Neuronal stem cell (in vitro differentiated cells): ENCODE results near the gene APOL3.
"Not testable (repeated sequence)": the region's sequence is repeated elsewhere in the genome, so short reads cannot be mapped to it uniquely, and the experiment has no call there.

Experiments used
- DNase-seq: peaks from one replicate; pipeline ENCODE4 v3.0.0-alpha.2; 2013; ENCODE audit warnings: low spot score
- H2AFZ ChIP-seq: one replicate; pipeline ENCODE4 v1.6.1; 2013; ENCODE audit warnings: mild to moderate bottlenecking, low read length, inconsistent platforms
- H2AK5ac ChIP-seq: 2 replicates; pipeline ENCODE4 v1.6.1; 2013; ENCODE audit warnings: low read depth, mild to moderate bottlenecking, inconsistent platforms, low read length, moderate library complexity, mixed read lengths
- H2BK120ac ChIP-seq: 2 replicates; pipeline ENCODE4 v1.6.1; 2013; ENCODE audit warnings: low read depth, mild to moderate bottlenecking, inconsistent platforms, low read length, moderate library complexity, mixed read lengths
- H2BK12ac ChIP-seq: one replicate; pipeline ENCODE4 v1.6.1; 2013; ENCODE audit warnings: low read length, inconsistent platforms
- H2BK15ac ChIP-seq: 2 replicates; pipeline ENCODE4 v1.6.1; 2013; ENCODE audit warnings: mild to moderate bottlenecking, low read length, inconsistent platforms, mixed read lengths
- H2BK5ac ChIP-seq: one replicate; pipeline ENCODE4 v1.6.1; 2013; ENCODE audit warnings: inconsistent platforms, mild to moderate bottlenecking, low read length, moderate library complexity
- H3K14ac ChIP-seq: one replicate; pipeline ENCODE4 v1.6.1; 2013; ENCODE audit warnings: low read length, inconsistent platforms
- H3K18ac ChIP-seq: 2 replicates; pipeline ENCODE4 v1.6.1; 2013; ENCODE audit warnings: low read length, inconsistent platforms
- H3K23ac ChIP-seq: 2 replicates; pipeline ENCODE4 v1.6.1; 2013; ENCODE audit warnings: low read depth, mild to moderate bottlenecking, mixed read lengths, low read length, inconsistent platforms; ENCODE audit not compliant: poor library complexity
- H3K27ac ChIP-seq: replicated peaks from 3 replicates; pipeline ENCODE4 v1.5.1; 2013; ENCODE audit warnings: low read length, inconsistent platforms
- H3K27me3 ChIP-seq, 3 experiments: 2 replicates each; pipeline ENCODE4 v1.6.1; 2013; ENCODE audit warnings: low read length in 3 of 3, mild to moderate bottlenecking in 2 of 3, inconsistent platforms in 1 of 3, low read depth in 1 of 3, mixed read lengths in 1 of 3, moderate library complexity in 1 of 3; ENCODE audit not compliant: control insufficient read depth in 3 of 3, insufficient read depth in 3 of 3
- H3K36me3 ChIP-seq, 2 donors: replicated peaks in 1 of 2; 2 replicates each; pipeline ENCODE4 v1.6.1; 2013; ENCODE audit warnings: low read length in 2 of 2; ENCODE audit not compliant: control insufficient read depth in 2 of 2, insufficient read depth in 2 of 2
- H3K4ac ChIP-seq: 2 replicates; pipeline ENCODE4 v1.6.1; 2013; ENCODE audit warnings: inconsistent platforms, mild to moderate bottlenecking, low read length, moderate library complexity
- H3K4me1 ChIP-seq, 2 donors: 1 replicate in 1 of 2; 2 replicates in 1 of 2; pipeline ENCODE4 v1.6.1; 2013; ENCODE audit warnings: low read length in 2 of 2, low read depth in 1 of 2; ENCODE audit not compliant: control insufficient read depth in 2 of 2, insufficient read depth in 1 of 2
- H3K4me2 ChIP-seq: one replicate; pipeline ENCODE4 v1.6.1; 2013; ENCODE audit warnings: mild to moderate bottlenecking, low read length, inconsistent platforms; ENCODE audit not compliant: insufficient read depth, poor library complexity, severe bottlenecking
- H3K4me3 ChIP-seq, 2 donors: 2 replicates each; pipeline ENCODE4 v1.5.1; 2013; ENCODE audit warnings: low read length in 2 of 2, mild to moderate bottlenecking in 2 of 2, inconsistent platforms in 1 of 2, moderate library complexity in 1 of 2
- H3K79me1 ChIP-seq: one replicate; pipeline ENCODE4 v1.6.1; 2013; ENCODE audit warnings: low read depth, mild to moderate bottlenecking, inconsistent platforms, low read length, moderate library complexity
- H3K9ac ChIP-seq: one replicate; pipeline ENCODE4 v1.6.1; 2013; ENCODE audit warnings: mild to moderate bottlenecking, low read depth, low read length, inconsistent platforms; ENCODE audit not compliant: poor library complexity
- H3K9me3 ChIP-seq, 2 donors: replicated peaks in 1 of 2; 2 replicates each; pipeline versions ENCODE3 to v1.6.1; 2013; ENCODE audit warnings: low read length in 2 of 2, mild to moderate bottlenecking in 2 of 2, inconsistent platforms in 1 of 2, low read depth in 1 of 2, mixed read lengths in 1 of 2, moderate library complexity in 1 of 2; ENCODE audit not compliant: control insufficient read depth in 2 of 2, insufficient read depth in 1 of 2
- H4K8ac ChIP-seq: one replicate; pipeline ENCODE4 v1.6.1; 2013; ENCODE audit warnings: low read depth, mild to moderate bottlenecking, inconsistent platforms, low read length, moderate library complexity
- H4K91ac ChIP-seq: one replicate; pipeline ENCODE4 v1.6.1; 2013; ENCODE audit warnings: low read length, low read depth, mild to moderate bottlenecking, inconsistent platforms; ENCODE audit not compliant: poor library complexity
- WGBS, 2 donors: extraction: QIAGEN DNeasy Blood & Tissue Kit; methylation state at CpG; one replicate each; pipeline ENCODE4 v1.1.7; 2013; ENCODE audit warnings: missing lambda C conversion rate in 2 of 2, mixed read lengths in 1 of 2; ENCODE audit not compliant: insufficient read length in 2 of 2, insufficient replicate concordance in 1 of 2; ENCODE audit errors: extremely low coverage in 2 of 2; 5-methylcytosine and 5-hydroxymethylcytosine counted together

Gene APOL3

GRCh38 chr22:36103891-36104290 is 56.7 kb downstream of the APOL3 start:
- Histone ChIP-seq H3K4me3 (no peak overlapping the region), H3K9ac (no peak overlapping the region), H2AFZ (no peak overlapping the region), H3K23ac (no peak overlapping the region), H3K4ac (no peak overlapping the region), H3K27me3 (no peaks in the 10 kb centered on the region), H3K79me1 (no peaks in the 10 kb centered on the region), H3K4me2 (no peak overlapping the region), H2BK15ac (no peak overlapping the region), H2BK12ac (no peak overlapping the region), H2BK5ac (no peak overlapping the region), H4K8ac (no peak overlapping the region), H2BK120ac (no peak overlapping the region), H3K4me1 (no peaks in the 10 kb centered on the region), H3K14ac (no peak overlapping the region), H3K36me3 (no peaks in the 10 kb centered on the region), H3K18ac (no peak overlapping the region), H3K9me3 (peaks cover 0 to 4% of the 10 kb centered on the region in 2 donors), H3K27ac (no peak overlapping the region), H2AK5ac (no peak overlapping the region), H4K91ac (no peak overlapping the region)
- no CpG with 5 or more reads among the region's 16 CpGs for WGBS, 2 donors
- DNase-seq: no peak

- Histone ChIP-seq H2AK5ac (no peak overlapping the region), H3K9ac (no peak overlapping the region), H3K27me3 (no peaks in the 10 kb centered on the region), H2BK5ac (no peak overlapping the region), H4K8ac (no peak overlapping the region), H3K18ac (no peak overlapping the region), H3K4me2 (no peak overlapping the region), H2BK12ac (no peak overlapping the region), H3K4me1 (no peaks in the 10 kb centered on the region), H4K91ac (no peak overlapping the region), H2BK120ac (no peak overlapping the region), H3K9me3 (peaks cover 0 to 4% of the 10 kb centered on the region in 2 donors), H3K23ac (no peak overlapping the region), H3K27ac (no peak overlapping the region), H3K14ac (no peak overlapping the region), H3K4ac (no peak overlapping the region), H2AFZ (no peak overlapping the region), H3K4me3 (no peak overlapping the region), H3K79me1 (no peaks in the 10 kb centered on the region), H3K36me3 (no peaks in the 10 kb centered on the region), H2BK15ac (no peak overlapping the region)
- no peak for DNase-seq
- WGBS, 2 donors: no CpG with 5 or more reads among the region's 2 CpGs
Measured at GRCh38 chr22:36102995-36103394, 57.6 kb downstream of the APOL3 start.

- Histone ChIP-seq H2BK15ac (no peak overlapping the region), H3K27me3 (no peaks in the 10 kb centered on the region), H3K9ac (no peak overlapping the region), H2BK5ac (no peak overlapping the region), H3K23ac (no peak overlapping the region), H2BK120ac (no peak overlapping the region), H3K4me3 (no peak overlapping the region), H3K14ac (no peak overlapping the region), H3K4ac (no peak overlapping the region), H2BK12ac (no peak overlapping the region), H4K8ac (no peak overlapping the region), H3K4me2 (no peak overlapping the region), H4K91ac (no peak overlapping the region), H2AK5ac (no peak overlapping the region), H3K79me1 (no peaks in the 10 kb centered on the region), H3K18ac (no peak overlapping the region), H3K27ac (no peak overlapping the region), H2AFZ (no peak overlapping the region), H3K36me3 (no peaks in the 10 kb centered on the region), H3K9me3 (peaks cover 0 to 4% of the 10 kb centered on the region in 2 donors), H3K4me1 (no peaks in the 10 kb centered on the region)
- DNase-seq: no peak
- WGBS, 2 donors: no CpG with 5 or more reads among the region's 4 CpGs
Measured at GRCh38 chr22:36101756-36102155, 58.8 kb downstream of the APOL3 start.

- not testable (repeated sequence) for H2AFZ ChIP-seq, H3K14ac ChIP-seq, H4K91ac ChIP-seq, H3K9ac ChIP-seq, H3K18ac ChIP-seq, H2BK12ac ChIP-seq, H3K4me3 ChIP-seq, H2BK120ac ChIP-seq, DNase-seq, H3K9me3 ChIP-seq, H3K23ac ChIP-seq, H3K79me1 ChIP-seq, H2AK5ac ChIP-seq, H3K4me2 ChIP-seq, H2BK15ac ChIP-seq, H3K36me3 ChIP-seq, H3K27ac ChIP-seq, H3K27me3 ChIP-seq, H3K4ac ChIP-seq, H2BK5ac ChIP-seq, H3K4me1 ChIP-seq, H4K8ac ChIP-seq
- WGBS, 2 donors: no CpG with 5 or more reads among the region's 4 CpGs
Measured at GRCh38 chr22:36100908-36101307, 59.6 kb downstream of the APOL3 start.
